SIG-M5 treated with dmso at 0.1 percent for 504 hours (cell line): ENCODE results near the gene F10.

ENCODE experiments used
- DNase-seq: peaks from one replicate; lab custom pipeline; 2025; ENCODE audit not compliant: unreplicated experiment; lab: John Stamatoyannopoulos, UW

F10 gene

GRCh38 chr13:113167575-113167974, 45.0 kb downstream of the F10 start:
- DNase-seq = no peak

- no peak for DNase-seq
Measured at GRCh38 chr13:113168211-113168610, 45.6 kb downstream of the F10 start.

- no peak for DNase-seq
Measured at GRCh38 chr13:113169277-113170272, 47.0 kb downstream of the F10 start.

- DNase-seq = no peak
Measured at GRCh38 chr13:113170511-113170910, 47.9 kb downstream of the F10 start.

- no peak for DNase-seq
Measured at GRCh38 chr13:113171250-113172125, 48.9 kb downstream of the F10 start.

- DNase-seq = no peak
Measured at GRCh38 chr13:113172419-113172926, 49.9 kb downstream of the F10 start.

- DNase-seq = peak; percentile 15
Measured at GRCh38 chr13:113176280-113176679, 53.7 kb downstream of the F10 start.

GRCh38 chr13:113176822-113177221, 54.2 kb downstream of the F10 start:
- no peak for DNase-seq

- DNase-seq = no peak
Measured at GRCh38 chr13:113178070-113178895, 55.7 kb downstream of the F10 start.

GRCh38 chr13:113178896-113179167, 56.2 kb downstream of the F10 start:
- DNase-seq = no peak

- DNase-seq = no peak
Measured at GRCh38 chr13:113179374-113180230, 57.0 kb downstream of the F10 start.

GRCh38 chr13:113182046-113182445, 59.4 kb downstream of the F10 start:
- DNase-seq = no peak

- DNase-seq = no peak
Measured at GRCh38 chr13:113183450-113184129, 61.0 kb downstream of the F10 start.

- DNase-seq = no peak
Measured at GRCh38 chr13:113184568-113185440, 62.2 kb downstream of the F10 start.

- DNase-seq = no peak
Measured at GRCh38 chr13:113186061-113186900, 63.7 kb downstream of the F10 start.

- peak; percentile 55 for DNase-seq
Measured at GRCh38 chr13:113187263-113187669, 64.7 kb downstream of the F10 start.

- DNase-seq = no peak
Measured at GRCh38 chr13:113187883-113188665, 65.5 kb downstream of the F10 start.
